K562 (cell line): ENCODE measurements around the gene SEC14L2. TPM values are rescaled to one million over a fixed set of nuclear protein-coding genes. Genes with fewer than 3 reads are reported as not detected.

ENCODE experiments used
- BACH1 ChIP-seq: fragments of 200-800 bp; sonication (Bioruptor generic); IDR thresholded peaks from 2 replicates; pipeline ENCODE4 v1.6.1; 2016; ENCODE audit warnings: missing genetic modification characterization, missing compliant biosample characterization
- CEBPB ChIP-seq: fragments of 450-650 bp; IDR thresholded peaks from 2 replicates; pipeline ENCODE4 v1.6.1; 2016; ENCODE audit warnings: missing genetic modification characterization, missing compliant biosample characterization
- CREB1 ChIP-seq, 2 experiments: sonication (generic) in 1 of 2; formaldehyde crosslinking in 1 of 2; IDR thresholded peaks; 2 replicates each; pipeline versions ENCODE4 v1.6.1 to v1.8.0; 2012 to 2022; ENCODE audit warnings: inconsistent platforms in 1 of 2, mild to moderate bottlenecking in 1 of 2, missing genetic modification reagents in 1 of 2, moderate library complexity in 1 of 2
- CREM ChIP-seq: IDR thresholded peaks from 2 replicates; pipeline ENCODE4 v1.6.1; 2014; ENCODE audit warnings: antibody characterized with exemption, low read depth
- DACH1 ChIP-seq: fragments of 450-650 bp; IDR thresholded peaks from 2 replicates; pipeline ENCODE4 v1.6.1; 2018; ENCODE audit not compliant: partially characterized antibody
- DPF2 ChIP-seq: fragments of 450-650 bp; IDR thresholded peaks from 2 replicates; pipeline ENCODE4 v1.6.1; 2016
- GATA2 ChIP-seq: sonication (generic); formaldehyde crosslinking; IDR thresholded peaks from 2 replicates; pipeline ENCODE4 v1.4.0; 2020; ENCODE audit warnings: mild to moderate bottlenecking, missing genetic modification reagents
- HNRNPH1 ChIP-seq: fragments of 200-400 bp; formaldehyde crosslinking; optimal IDR thresholded peaks from 2 replicates; pipeline ENCODE3; 2017; ENCODE audit warnings: low read depth, mild to moderate bottlenecking, low read length, moderate library complexity
- ILF3 ChIP-seq: fragments of 450-650 bp; IDR thresholded peaks from 2 replicates; pipeline ENCODE4 v1.6.1; 2018; ENCODE audit warnings: antibody characterized with exemption, mild to moderate bottlenecking, moderate library complexity, borderline replicate concordance
- IRF2 ChIP-seq: sonication (generic); formaldehyde crosslinking; IDR thresholded peaks from 2 replicates; pipeline ENCODE4 v1.8.1; 2022; ENCODE audit warnings: mild to moderate bottlenecking, missing genetic modification reagents
- JUNB ChIP-seq: fragments of 450-650 bp; formaldehyde crosslinking; conservative IDR thresholded peaks from 2 replicates; pipeline ENCODE4 v1.4.0; 2020; ENCODE audit warnings: mild to moderate bottlenecking
- JUND ChIP-seq, 2 experiments: IDR thresholded peaks; 2 replicates in 1 of 2; 3 replicates in 1 of 2; pipeline ENCODE4 v1.6.1; 2011; ENCODE audit warnings: borderline replicate concordance in 2 of 2, low read depth in 2 of 2, low read length in 2 of 2, improper control_type of control experiment in 1 of 2, missing biosample characterization in 1 of 2, missing genetic modification characterization in 1 of 2, missing genetic modification reagents in 1 of 2
- KDM1A ChIP-seq, 2 experiments: fragments of 450-650 bp; IDR thresholded peaks; 2 replicates each; pipeline ENCODE4 v1.6.1; 2016; ENCODE audit warnings: mild to moderate bottlenecking in 2 of 2
- LEF1 ChIP-seq: fragments of 450-650 bp; IDR thresholded peaks from 2 replicates; pipeline ENCODE4 v1.6.1; 2016; ENCODE audit warnings: mild to moderate bottlenecking
- NFIC ChIP-seq: fragments of 450-650 bp; IDR thresholded peaks from 2 replicates; pipeline ENCODE4 v1.6.1; 2017; ENCODE audit warnings: mild to moderate bottlenecking, inconsistent platforms
- PML ChIP-seq: IDR thresholded peaks from 2 replicates; pipeline ENCODE4 v1.6.1; 2012; ENCODE audit warnings: low read length, inconsistent platforms
- RBM39 ChIP-seq: fragments of 200-400 bp; formaldehyde crosslinking; optimal IDR thresholded peaks from 2 replicates; pipeline ENCODE3; 2018; ENCODE audit warnings: low read depth, low read length
- RFX5 ChIP-seq: IDR thresholded peaks from 2 replicates; pipeline ENCODE4 v1.6.1; 2011; ENCODE audit warnings: low read depth, mild to moderate bottlenecking, improper control_type of control experiment, low read length
- SUPT5H ChIP-seq: fragments of 450-650 bp; IDR thresholded peaks from 2 replicates; pipeline ENCODE4 v1.6.1; 2016
- ZNF79 ChIP-seq: fragments of 250-450 bp; sonication (Bioruptor Pico); IDR thresholded peaks from 2 replicates; pipeline ENCODE4 v1.4.0; 2020; ENCODE audit warnings: low read depth, mild to moderate bottlenecking, moderate library complexity
- polyA plus RNA-seq, 8 experiments: library from polyadenylated mRNA; depleted of rRNA in 4 of 8; stranded (reverse) in 5 of 8; unstranded in 3 of 8; fragments of >200 nt; fragmentation: Nextera tagmentation in 2 of 8; fragmentation: Illumina TruSeq in 1 of 8; extraction: Ambion mirVana in 2 of 8; extraction: Trizol in 1 of 8; gene quantifications; 2 replicates each; pipeline versions ENCODE4 v1.2.1 to v1.2.3, GENCODE V29; 2011 to 2014; ENCODE audit warnings: inconsistent platforms in 1 of 8, missing spikeins in 1 of 8
- total RNA-seq, 7 experiments: library from RNA; depleted of rRNA in 6 of 7; stranded (reverse); fragments of >200 nt in 6 of 7; fragmentation: Illumina TruSeq in 2 of 7; extraction: Trizol in 2 of 7; gene quantifications; 2 replicates each; pipeline versions ENCODE4 v1.2.1 to v1.2.3, GENCODE V29; 2011 to 2021; ENCODE audit warnings: low replicate concordance in 1 of 7
- TF ChIP-seq, protein P1 (sequence below): sonication (generic); formaldehyde crosslinking; IDR thresholded peaks from 2 replicates; pipeline ENCODE4 v1.8.0; 2022; ENCODE audit warnings: missing genetic modification reagents, mild to moderate bottlenecking, moderate library complexity, borderline replicate concordance
- TF ChIP-seq, protein P2 (sequence below): fragments of 250-450 bp; sonication (Bioruptor Pico); IDR thresholded peaks from 2 replicates; pipeline ENCODE4 v1.4.0; 2020

Gene SEC14L2
- total and polyA plus RNA-seq, 9 of the 15 experiments (the other 6 are each of a cell fraction or from before 2014, with no cell fraction given): 0.03 to 0.17 (median 0.10) TPM

DNA sequence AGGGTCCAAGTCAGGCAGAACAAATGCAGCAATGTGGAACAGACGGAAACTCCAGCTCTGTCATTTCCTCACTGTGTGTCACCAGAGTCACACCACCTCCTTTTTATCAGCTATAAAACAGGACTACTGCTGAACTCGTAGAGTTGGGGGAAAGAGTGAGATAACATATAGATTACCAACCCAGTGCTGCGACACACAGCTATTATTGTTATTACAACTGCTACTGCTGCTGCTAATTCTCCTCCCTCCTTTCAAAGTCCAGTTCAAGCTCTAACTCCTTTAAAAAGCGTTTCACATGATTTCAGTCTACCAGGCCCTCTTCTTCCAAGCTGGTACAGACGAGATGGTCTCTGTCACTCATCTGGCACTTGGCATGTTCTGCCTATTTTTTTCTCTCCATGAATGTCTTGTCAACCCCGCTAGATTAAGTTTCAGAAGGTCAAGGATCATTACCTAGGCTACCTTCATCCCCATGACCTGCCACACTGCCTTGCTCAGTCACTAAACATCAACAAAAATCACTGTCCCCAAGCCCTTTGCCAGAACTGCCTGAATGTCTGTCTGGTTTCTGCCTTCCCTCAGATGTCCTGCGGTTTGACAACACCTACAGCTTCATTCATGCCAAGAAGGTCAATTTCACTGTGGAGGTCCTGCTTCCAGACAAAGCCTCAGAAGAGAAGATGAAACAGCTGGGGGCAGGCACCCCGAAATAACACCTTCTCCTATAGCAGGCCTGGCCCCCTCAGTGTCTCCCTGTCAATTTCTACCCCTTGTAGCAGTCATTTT, 25.1 kb downstream of the SEC14L2 start (continued):
- TF ChIP-seq CREM: peak; percentile 70; the same call in 1 of the 2 replicates
- TF ChIP-seq PML: peak; percentile 55; the same call in 1 of the 2 replicates
- 0 out of 4 replicates have a peak, but pooled peaks of 1 of the 2 experiments have one; percentile 27 for TF ChIP-seq KDM1A (IDR thresholded peaks at IDR 0.05)
- peak; percentile 69 for TF ChIP-seq JUND (IDR thresholded peaks at IDR 0.05; ENCODE audit: borderline replicate concordance, low read depth, low read length)
- TF ChIP-seq JUND (tag; IDR thresholded peaks at IDR 0.05; ENCODE audit: borderline replicate concordance, low read depth, low read length): no peak; the same call in 2 of the 3 replicates
- peak; percentile 85 for TF ChIP-seq LEF1
- TF ChIP-seq CREB1 (IDR thresholded peaks at IDR 0.05): no peak
- no peak for TF ChIP-seq CREB1 (CRISPR knock-in tag; IDR thresholded peaks at IDR 0.05)
- TF ChIP-seq, protein P1, sequence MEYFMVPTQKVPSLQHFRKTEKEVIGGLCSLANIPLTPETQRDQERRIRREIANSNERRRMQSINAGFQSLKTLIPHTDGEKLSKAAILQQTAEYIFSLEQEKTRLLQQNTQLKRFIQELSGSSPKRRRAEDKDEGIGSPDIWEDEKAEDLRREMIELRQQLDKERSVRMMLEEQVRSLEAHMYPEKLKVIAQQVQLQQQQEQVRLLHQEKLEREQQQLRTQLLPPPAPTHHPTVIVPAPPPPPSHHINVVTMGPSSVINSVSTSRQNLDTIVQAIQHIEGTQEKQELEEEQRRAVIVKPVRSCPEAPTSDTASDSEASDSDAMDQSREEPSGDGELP (CRISPR knock-in tag): no peak
- TF ChIP-seq JUNB: no peak
- TF ChIP-seq GATA2 (CRISPR knock-in tag): peak; percentile 62; the same call in 1 of the 2 replicates
- TF ChIP-seq RFX5: no peak
- peak; percentile 24; the same call in 1 of the 2 replicates for TF ChIP-seq CEBPB (tag)
- TF ChIP-seq SUPT5H: 0 out of 2 replicates have a peak, but pooled peaks have one; percentile 43
- no peak for TF ChIP-seq RBM39
- TF ChIP-seq BACH1: peak; percentile 39; the same call in 1 of the 2 replicates
- 0 out of 2 replicates have a peak, but pooled peaks have one; percentile 41 for TF ChIP-seq NFIC
- peak; percentile 35 for TF ChIP-seq DACH1
- TF ChIP-seq, protein P2, sequence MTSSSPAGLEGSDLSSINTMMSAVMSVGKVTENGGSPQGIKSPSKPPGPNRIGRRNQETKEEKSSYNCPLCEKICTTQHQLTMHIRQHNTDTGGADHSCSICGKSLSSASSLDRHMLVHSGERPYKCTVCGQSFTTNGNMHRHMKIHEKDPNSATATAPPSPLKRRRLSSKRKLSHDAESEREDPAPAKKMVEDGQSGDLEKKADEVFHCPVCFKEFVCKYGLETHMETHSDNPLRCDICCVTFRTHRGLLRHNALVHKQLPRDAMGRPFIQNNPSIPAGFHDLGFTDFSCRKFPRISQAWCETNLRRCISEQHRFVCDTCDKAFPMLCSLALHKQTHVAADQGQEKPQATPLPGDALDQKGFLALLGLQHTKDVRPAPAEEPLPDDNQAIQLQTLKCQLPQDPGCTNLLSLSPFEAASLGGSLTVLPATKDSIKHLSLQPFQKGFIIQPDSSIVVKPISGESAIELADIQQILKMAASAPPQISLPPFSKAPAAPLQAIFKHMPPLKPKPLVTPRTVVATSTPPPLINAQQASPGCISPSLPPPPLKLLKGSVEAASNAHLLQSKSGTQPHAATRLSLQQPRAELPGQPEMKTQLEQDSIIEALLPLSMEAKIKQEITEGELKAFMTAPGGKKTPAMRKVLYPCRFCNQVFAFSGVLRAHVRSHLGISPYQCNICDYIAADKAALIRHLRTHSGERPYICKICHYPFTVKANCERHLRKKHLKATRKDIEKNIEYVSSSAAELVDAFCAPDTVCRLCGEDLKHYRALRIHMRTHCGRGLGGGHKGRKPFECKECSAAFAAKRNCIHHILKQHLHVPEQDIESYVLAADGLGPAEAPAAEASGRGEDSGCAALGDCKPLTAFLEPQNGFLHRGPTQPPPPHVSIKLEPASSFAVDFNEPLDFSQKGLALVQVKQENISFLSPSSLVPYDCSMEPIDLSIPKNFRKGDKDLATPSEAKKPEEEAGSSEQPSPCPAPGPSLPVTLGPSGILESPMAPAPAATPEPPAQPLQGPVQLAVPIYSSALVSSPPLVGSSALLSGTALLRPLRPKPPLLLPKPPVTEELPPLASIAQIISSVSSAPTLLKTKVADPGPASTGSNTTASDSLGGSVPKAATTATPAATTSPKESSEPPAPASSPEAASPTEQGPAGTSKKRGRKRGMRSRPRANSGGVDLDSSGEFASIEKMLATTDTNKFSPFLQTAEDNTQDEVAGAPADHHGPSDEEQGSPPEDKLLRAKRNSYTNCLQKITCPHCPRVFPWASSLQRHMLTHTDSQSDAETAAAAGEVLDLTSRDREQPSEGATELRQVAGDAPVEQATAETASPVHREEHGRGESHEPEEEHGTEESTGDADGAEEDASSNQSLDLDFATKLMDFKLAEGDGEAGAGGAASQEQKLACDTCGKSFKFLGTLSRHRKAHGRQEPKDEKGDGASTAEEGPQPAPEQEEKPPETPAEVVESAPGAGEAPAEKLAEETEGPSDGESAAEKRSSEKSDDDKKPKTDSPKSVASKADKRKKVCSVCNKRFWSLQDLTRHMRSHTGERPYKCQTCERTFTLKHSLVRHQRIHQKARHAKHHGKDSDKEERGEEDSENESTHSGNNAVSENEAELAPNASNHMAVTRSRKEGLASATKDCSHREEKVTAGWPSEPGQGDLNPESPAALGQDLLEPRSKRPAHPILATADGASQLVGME: no peak
- no peak for TF ChIP-seq ZNF79 (CRISPR knock-in tag)
- no peak for TF ChIP-seq IRF2 (CRISPR knock-in tag)
- TF ChIP-seq ILF3: no peak
- TF ChIP-seq DPF2: peak; percentile 88
- no peak for TF ChIP-seq HNRNPH1
